Measurements from ENCODE around the gene BPIFB3. TPM values are rescaled to one million over a fixed set of nuclear protein-coding genes. Genes with fewer than 3 reads are reported as not detected.
"Not testable (repeated sequence)": the region's sequence is repeated elsewhere in the genome, so short reads cannot be mapped to it uniquely, and the experiment has no call there.

BPIFB3 gene
- total RNA-seq, 2 donors from 2014 or later, result not detected

DNA sequence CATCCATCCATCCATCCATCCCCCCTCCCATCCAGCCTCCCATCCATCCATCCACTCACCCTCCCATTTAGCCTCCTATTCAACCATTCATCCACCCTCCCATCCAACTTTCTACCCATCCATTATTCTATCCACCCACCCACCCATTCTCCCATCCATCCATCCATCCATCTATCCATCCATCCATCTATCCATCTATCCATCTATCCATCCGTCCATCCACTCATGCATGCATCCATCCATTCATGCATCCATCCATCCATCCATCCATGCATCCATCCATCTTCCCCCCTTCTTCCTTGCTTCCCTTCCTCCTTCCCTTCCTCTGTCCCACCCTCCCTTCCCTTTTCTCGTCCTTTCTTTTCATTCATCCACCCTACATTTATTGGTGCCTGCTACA is 21.0 kb downstream of the BPIFB3 start:
- intact Hi-C loops (cut with DNase I), result no loop called here
- DNase-seq (ENCODE audit: low spot score), result no peak

DNA sequence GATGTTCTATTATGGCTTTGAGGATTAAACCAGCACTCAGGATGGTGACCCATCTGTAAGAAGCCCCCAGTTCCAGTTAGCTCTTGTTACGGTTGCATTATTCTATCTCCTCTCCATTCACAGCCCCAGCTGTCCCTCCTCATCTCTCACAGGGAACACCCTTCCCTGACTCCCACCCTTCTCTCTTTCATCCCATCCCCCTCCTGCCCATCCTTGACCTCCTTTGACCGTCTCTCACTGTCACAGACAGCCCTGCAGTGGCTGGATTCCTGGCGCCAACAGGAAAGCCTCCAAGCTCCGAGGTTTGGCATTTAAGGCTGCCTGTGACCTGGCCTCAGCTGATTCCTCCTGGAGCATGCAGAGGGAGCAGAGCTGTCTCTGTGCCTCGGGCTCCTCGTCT is 21.6 kb downstream of the BPIFB3 start:
- no peak for DNase-seq (ENCODE audit: low spot score)
- intact Hi-C loops (cut with DNase I), result no loop called here

DNA sequence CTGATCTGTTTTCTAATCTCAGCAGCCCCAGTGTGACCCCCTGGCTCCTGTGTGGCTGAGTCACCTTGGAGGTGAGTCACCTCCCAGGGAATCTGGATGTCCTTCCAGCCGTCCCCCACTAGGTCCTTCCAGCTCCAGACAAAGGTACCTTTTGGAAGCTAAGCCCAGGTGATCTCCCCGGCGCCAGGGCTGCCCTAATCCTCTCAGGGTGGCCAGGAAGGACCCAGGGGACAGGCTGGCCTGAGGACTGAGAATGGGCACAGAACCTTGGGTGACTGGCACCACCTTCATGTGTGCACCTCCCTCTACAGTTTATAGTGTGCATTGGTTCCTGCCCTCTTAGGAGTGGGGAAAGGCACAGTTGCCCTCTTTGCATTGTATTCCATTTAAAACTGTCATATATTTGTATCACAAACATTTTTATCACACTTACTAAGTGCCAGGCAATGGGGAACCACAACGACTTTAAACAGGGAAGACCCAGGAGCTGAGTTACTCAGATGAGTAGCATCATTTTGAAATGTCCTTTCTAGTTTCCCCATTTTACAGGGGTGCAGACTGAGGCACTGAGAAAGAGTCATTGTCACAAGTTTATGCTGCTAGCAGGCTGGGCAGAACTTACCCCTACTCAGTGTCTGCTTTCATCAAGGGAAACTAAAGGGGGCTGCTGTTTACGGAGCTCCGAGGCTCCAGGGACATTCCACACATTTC is 23.1 kb downstream of the BPIFB3 start:
- no peak for DNase-seq (ENCODE audit: low spot score)
- intact Hi-C loops (cut with DNase I), result no loop called here

DNA sequence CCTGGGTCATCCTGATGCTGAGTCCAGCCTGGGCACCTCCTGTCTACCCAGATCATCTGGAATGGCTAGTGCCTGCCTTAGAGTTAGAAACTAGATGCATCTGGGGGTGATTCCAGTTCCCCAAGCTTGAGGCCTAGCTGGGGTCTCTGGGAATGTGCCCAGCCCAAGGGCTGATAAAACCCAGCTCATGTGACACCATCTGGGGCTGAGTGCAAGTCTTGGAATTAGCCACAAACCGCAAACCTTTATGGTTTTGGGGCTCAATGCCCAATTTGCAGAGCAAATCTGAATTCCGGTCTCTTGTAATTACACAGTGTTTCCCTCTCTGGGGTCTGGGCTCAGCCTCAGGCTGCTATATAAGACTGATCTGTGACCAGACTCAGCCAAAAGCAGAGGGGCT is 25.6 kb downstream of the BPIFB3 start, which contains the start of gene BPIFB4:
TSS of gene BPIFB4 (plus strand) at position 385 of the 400 bp plus-strand sequence. CDS start 1,884 bp downstream, outside the sequence.
- no peak for DNase-seq (ENCODE audit: low spot score)
- intact Hi-C loops (cut with DNase I), result no loop called here

DNA sequence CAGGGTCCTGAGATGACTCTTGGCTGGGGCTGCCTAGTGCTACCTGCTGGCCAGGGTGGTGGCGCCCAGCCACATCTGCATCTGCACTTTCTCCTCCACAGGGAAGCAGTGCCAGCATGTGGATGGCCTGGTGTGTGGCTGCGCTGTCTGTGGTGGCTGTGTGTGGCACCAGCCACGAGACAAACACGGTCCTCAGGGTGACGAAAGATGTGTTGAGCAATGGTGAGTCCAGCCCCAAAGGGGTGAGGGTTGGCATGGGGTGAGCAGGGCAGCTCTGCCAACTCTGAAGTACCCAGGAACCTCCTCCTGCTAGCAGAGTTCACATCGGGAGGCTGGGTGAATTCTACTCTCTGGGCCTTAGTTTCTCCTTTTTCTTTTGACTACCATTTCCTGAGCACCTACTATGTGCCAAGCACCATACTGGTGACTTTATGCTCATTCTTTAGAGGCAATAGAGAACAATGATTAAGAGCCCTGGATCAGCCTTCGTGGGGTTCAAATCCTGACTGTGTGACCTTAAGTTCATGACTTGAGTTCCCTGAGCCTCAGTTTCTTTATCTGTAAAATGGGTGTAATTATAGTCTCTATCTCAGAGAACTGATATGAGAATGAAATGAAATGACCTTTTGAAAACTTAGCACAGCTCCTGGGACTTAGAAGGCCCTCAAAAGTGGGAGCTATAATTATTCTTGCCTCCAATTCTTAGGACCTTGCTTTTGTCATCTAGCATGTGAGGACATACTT is 27.9 kb downstream of the BPIFB3 start:
- no peak for DNase-seq (ENCODE audit: low spot score)
- intact Hi-C loops (cut with DNase I), result no loop called here

DNA sequence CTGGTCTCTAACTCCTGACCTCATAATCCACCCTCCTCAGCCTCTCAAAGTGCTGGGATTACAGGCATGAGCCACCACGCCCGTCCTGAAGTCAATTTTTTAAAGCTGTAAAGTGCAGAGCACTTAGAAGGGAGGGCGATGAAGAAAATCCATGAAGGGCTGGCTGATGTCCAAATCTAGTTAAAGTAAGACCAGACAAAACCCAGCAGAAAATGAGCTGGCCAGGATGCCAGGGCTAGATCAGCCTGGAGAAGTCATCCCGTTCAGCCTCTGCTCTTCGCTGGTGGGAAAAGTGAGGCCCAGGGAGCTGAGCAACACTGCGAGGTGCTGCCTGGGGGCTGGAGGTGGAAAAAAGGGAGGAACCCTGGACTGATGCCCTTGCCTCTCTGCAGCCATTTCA is 28.8 kb downstream of the BPIFB3 start:
- intact Hi-C loops (cut with DNase I), result no loop called here
- DNase-seq (ENCODE audit: low spot score), result no peak

DNA sequence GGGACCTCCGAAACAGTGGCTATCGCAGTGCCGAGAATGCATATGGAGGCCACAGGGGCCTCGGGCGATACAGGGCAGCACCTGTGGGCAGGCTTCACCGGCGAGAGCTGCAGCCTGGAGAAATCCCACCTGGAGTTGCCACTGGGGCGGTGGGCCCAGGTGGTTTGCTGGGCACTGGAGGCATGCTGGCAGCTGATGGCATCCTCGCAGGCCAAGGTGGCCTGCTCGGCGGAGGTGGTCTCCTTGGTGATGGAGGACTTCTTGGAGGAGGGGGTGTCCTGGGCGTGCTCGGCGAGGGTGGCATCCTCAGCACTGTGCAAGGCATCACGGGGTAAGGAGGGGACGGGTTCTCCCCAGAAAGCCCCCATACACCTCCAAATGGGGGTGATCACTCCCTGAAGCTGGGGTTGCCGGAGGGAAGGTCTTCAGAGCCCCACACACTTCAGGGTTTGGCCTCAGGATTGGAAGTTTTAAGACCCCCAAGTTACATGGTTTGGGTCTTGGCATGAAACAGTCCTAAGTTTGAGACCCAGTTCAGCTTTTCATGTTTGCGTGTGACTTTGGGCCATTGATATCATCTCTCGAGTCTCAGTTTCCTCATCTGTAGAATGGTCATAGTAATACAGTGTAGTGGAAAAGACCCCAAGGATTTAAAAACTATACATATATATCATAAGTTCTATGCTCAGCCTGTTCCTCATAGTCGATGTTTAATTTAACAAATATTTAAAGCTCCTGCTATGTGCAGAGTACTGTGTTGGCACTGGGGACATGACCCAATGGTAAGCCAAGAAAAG is 30.0 kb downstream of the BPIFB3 start:
- no peak for DNase-seq (ENCODE audit: low spot score)
- intact Hi-C loops (cut with DNase I), result no loop called here

DNA sequence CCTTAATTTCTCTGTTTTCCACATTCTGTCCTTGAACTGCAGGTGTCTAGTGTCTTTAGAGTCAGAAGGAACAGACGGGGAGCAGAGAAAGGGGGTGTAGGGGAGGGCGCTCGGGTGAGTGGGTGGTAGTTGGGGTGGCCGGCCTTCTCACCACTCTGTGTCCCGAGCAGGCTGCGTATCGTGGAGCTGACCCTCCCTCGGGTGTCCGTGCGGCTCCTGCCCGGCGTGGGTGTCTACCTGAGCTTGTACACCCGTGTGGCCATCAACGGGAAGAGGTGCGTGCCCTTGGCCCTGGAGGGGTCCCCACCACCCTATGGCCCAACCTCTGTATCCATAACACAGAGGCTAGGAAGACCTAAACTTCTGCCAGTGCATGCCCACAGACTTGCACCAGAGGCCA is 31.0 kb downstream of the BPIFB3 start:
- DNase-seq (ENCODE audit: low spot score), result no peak
- intact Hi-C loops (cut with DNase I), result no loop called here

DNA sequence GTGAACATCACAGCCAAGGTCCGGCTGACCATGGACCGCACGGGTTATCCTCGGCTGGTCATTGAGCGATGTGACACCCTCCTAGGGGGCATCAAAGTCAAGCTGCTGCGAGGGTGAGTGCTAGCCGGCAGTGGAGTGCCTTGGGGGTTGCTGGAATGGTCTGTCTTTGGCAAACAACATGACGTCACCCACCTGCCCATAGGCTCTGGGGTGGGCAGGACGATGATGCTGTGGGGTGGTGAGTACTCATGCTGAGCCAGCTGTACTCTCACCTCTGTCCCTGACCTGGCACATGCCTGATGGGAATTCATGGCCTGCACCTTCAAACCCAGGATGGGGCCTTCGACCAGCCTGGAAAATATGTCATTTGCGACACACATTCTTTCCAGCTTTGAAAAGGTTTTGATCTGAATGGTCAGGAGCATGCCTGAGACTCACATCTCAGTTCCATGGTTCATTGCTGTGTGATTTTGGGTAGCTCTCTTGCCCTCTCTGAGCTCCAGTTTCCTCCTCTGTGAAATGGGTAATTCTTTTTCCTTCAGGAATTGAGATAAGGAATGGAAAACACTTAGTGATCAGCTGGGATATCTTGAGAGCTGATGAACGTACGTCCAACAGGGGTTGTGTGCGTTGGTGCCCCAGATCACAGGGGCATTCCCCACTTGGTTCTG is 32.5 kb downstream of the BPIFB3 start:
- intact Hi-C loops (cut with DNase I), result no loop called here
- no peak for DNase-seq (ENCODE audit: low spot score)

DNA sequence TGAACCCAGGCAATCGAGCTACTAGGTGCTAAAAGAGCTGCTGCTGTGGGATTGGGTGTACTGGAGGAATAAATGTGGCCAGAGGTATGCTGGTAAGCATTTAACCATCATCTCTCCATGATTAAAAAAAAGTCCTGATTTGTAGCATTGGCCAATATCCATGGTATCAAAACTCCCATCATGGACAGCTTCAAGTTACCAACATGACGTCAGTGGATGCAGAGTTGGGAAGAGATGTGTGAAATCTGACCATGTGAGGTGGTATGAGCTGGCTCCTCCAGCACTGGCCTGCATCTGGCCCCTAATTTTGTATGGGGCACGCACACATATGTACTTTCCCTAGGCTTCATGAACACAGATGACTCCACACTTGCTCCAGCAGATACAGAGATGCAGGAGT is 37.4 kb downstream of the BPIFB3 start:
- intact Hi-C loops (cut with DNase I), result no loop called here
- DNase-seq (ENCODE audit: low spot score), result no peak

DNA sequence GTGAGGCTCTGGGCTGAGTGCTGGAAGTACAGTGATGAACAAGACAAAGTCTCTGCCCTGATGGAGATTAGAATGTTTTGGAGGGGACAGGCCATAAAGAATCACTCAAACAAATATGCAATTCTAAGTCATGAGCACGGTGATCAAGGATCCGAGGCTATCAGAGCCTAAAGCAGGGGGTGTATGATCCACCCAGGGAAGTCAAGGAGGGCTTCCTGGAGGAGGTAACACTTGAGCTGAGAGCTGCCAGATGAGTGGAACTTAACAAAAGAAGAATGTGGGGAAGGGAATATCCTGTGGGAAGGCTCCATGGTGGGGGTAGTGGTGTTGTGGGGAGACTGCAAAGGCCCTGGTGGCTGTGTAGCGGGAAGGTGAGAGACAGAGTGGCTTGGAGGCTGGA is 38.0 kb downstream of the BPIFB3 start:
- DNase-seq (ENCODE audit: low spot score), result peak; percentile 26
- intact Hi-C loops (cut with DNase I), result no loop called here

DNA sequence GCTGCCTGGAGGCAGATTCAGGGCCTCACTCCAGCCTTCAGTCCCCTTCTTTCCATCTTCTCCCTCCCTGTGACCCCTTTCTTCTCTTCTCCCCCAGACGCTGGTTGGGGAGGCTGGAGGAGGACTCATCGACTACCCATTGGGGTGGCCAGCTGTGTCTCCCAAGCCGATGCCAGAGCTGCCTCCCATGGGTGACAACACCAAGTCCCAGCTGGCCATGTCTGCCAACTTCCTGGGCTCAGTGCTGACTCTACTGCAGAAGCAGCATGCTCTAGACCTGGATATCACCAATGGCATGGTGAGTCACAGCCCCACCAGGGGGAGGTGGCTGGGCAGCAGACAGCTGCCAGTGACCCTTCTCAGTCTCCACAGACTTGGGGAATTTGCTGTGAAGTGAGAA is 38.7 kb downstream of the BPIFB3 start:
- intact Hi-C loops (cut with DNase I), result no loop called here
- DNase-seq (ENCODE audit: low spot score), result peak; percentile 62

DNA sequence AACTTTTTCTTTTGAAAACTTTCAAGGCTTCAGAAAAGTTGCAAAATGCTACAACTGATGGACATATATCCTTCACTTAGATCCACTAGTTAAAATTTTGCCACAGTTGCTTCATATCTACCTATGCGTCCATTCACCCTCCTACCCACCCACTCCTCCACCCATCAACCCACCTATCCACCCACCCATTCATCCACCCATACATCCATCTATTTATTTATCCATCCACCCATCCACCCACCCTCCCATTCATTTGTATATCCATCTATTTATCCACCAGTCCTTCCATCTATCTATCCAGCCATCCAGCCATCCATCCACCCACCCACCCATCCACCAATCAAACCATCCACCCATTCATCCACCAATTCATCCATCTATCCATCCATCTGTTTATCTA is 39.4 kb downstream of the BPIFB3 start:
- DNase-seq (ENCODE audit: low spot score), result no peak
- intact Hi-C loops (cut with DNase I), result no loop called here

DNA sequence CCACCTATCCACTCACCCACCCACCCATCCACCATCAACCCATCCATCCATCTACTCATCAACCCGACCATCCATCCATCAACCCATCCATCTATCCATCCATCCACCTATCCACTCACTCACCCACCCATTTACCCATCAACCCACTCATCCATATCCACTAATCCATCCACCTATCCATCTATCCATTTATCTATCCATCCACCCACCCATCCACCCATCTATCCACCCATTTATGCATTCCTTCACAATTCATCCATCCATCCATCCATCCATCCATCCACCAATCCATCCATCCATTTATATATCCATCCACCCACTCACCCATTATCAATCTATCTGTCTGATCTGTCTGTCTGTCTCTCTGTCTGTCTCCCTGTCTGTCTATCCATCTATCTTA is 39.9 kb downstream of the BPIFB3 start:
- DNase-seq (ENCODE audit: low spot score), result no peak
- intact Hi-C loops (cut with DNase I), result no loop called here

DNA sequence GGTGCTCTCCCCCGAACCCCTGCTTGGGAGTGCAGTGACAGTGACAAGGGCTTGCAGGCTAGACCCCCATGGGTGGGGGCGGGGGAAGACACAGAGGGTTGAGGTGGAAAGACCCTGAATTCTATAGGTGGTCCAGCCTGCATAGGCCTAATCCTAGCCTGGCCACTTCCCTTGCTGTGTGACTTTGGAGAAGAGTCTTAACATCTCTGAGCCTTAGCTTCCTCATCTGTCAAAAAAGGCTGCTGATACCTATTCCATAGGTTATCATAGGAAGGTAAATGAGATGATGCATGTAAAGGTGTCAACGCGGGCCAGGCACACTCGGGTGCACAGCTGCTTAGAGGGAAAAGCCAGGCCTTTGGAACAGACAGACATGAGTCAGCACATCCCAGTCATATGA is 41.5 kb downstream of the BPIFB3 start:
- intact Hi-C loops (cut with DNase I), result no loop called here
- peak; percentile 48 for DNase-seq (ENCODE audit: low spot score)

DNA sequence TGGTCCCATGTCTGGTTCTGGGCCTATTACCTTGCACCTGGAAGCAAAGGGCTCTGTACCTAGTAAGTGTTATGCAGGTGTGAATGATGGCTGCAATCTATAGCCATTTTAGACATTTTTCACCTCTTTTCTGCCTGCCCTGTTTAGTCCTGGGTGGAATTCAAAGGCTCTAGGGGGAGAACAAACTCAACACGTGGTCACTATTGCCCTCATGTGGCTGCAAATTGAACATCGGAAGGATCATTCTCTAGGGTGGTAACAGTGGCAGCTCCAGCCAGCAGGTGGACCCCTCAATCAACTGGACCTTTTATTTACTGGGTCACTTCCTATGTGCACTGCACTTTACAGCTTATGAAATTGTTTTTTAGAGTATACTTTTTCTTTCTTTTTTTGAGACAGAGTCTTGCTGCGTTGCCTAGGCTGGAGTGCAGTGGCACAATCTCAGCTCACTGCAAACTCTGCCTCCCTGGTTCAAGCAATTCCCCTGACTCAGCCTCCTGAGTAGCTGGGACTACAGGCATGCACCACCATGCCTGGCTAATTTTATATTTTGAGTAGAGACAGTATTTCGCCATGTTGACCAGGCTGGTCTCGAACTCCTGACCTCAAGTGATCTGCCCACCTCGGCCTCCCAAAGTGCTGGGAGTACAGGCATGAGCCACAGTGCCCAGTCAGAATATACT is 42.3 kb downstream of the BPIFB3 start:
- intact Hi-C loops (cut with DNase I), result not testable (repeated sequence)
- peak; percentile 36 for DNase-seq (ENCODE audit: low spot score)

DNA sequence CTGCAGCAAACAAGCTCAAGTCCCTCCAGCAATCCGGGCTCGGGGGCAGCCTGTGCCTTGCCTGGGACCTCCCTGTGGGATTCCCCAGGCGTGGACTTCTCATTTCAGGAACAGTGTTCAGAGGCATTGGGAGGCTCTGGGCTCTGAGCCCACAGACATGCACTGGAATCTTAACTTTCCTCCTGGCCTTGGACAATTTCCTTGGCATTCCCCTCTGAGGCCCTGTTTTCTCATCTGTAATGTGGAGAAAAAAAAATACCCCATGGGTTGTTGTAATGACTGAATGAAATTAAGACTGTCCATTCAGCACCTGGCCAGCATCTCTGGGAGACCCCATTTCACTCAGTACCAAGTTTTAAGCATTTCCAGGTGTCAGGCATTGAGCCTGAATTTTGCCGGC is 43.3 kb downstream of the BPIFB3 start:
- DNase-seq (ENCODE audit: low spot score), result peak; percentile 71
- intact Hi-C loops (cut with DNase I), result no loop called here

DNA sequence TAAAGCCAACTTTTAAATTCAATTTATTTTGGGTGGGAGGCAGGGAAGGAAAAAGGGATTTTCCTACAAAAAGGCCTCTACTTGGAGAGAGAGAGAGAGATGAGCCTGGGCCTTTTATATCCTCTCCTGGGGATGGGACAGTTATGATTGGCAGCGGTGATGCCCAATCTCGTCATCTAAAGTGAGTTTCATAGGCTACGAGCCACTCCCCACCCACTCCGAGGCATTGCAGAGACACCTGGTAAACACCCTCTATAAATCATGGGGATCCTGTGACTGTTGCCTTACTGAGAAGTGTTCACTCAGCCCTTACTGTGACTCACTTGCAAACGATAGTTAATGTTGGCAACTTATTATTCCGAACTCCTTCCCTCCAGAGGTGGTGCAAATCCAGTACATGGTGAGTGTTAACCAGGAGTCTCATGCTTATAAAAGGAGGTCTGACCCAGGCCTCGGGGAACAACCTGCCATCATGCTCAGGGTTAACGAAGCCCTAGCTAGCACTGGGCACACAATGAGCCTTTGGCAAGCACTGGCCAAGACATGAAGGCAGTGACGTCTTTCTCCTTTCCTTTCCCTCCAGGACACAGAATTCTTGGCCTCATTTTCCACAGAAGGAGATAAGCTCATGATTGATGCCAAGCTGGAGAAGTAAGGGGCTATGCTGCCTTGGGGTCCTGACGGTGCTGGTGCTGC is 46.3 kb downstream of the BPIFB3 start:
- intact Hi-C loops (cut with DNase I), result no loop called here

DNA sequence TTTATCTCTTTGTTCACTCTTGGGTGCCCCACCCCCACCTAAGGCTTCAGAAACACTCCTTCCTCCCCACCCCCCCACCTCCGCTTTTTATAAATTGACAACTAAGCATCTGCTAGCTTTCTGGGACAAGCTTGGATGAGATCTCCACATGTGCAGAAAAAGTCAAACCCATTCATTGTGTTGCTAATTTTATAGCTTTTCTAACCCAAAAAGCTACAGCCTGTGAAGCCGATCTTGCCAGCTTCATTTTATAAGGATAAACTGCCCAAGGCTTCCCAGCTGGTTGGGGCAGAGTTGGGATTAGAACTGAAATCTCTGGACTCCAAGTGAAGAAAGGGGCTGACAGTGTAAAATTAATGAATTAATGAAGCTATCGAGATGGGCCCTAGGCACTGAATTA is 49.9 kb downstream of the BPIFB3 start:
- intact Hi-C loops (cut with DNase I), result no loop called here
- peak; percentile 7 for DNase-seq (ENCODE audit: low spot score)

More for the DNA sequence above, 46.3 kb downstream of the BPIFB3 start:
- DNase-seq (ENCODE audit: low spot score), result peak; percentile 10

All from posterior vena cava (tissue), 2 donors.